Esophagus muscularis mucosa (tissue), 4 donors: ENCODE data around the gene PARD3B. TPM values are rescaled to one million over a fixed set of nuclear protein-coding genes. Genes with fewer than 3 reads are reported as not detected.
A peak's percentile ranks its signal among the peaks of the same experiment; 100 is the strongest.

Experiments used
- DNase-seq: peaks from one replicate; pipeline ENCODE4 v3.0.0-alpha.2; 2017; ENCODE audit errors: extremely low spot score
- H3K27ac ChIP-seq, 4 donors: fragments of 200-600 bp; sonication (generic); replicated peaks in 1 of 4; 1 replicate in 3 of 4; 2 replicates in 1 of 4; pipeline ENCODE4 v1.5.1; 2016 to 2019; ENCODE audit warnings: mild to moderate bottlenecking in 1 of 4
- H3K27me3 ChIP-seq, 4 donors: fragments of 200-600 bp; sonication (generic); one replicate each; pipeline versions ENCODE4 v1.5.1 to v1.6.0; 2016 to 2019
- H3K36me3 ChIP-seq, 4 donors: fragments of 200-600 bp; sonication (generic); one replicate each; pipeline ENCODE4 v1.5.1; 2016 to 2019
- H3K4me1 ChIP-seq, 4 donors: fragments of 200-600 bp; sonication (generic); one replicate each; pipeline ENCODE4 v1.5.1; 2016 to 2019
- H3K4me3 ChIP-seq, 4 donors: fragments of 200-600 bp; sonication (generic); 1 replicate in 2 of 4; 2 replicates in 2 of 4; pipeline ENCODE4 v1.5.1; 2016 to 2019; ENCODE audit warnings: mild to moderate bottlenecking in 4 of 4, moderate library complexity in 1 of 4
- H3K9me3 ChIP-seq, 4 donors: fragments of 200-600 bp; sonication (generic); 1 replicate in 3 of 4; 2 replicates in 1 of 4; pipeline ENCODE4 v1.5.1; 2016 to 2019
- CTCF ChIP-seq, 3 experiments: fragments of 200-600 bp in 2 of 3; fragments of 450-650 bp in 1 of 3; sonication (generic) in 2 of 3; IDR thresholded peaks; one replicate each; pipeline ENCODE4 v1.5.1; 2017 to 2019; ENCODE audit warnings: antibody characterized with exemption in 3 of 3, mild to moderate bottlenecking in 2 of 3, moderate library complexity in 1 of 3
- EP300 ChIP-seq: sonication (generic); formaldehyde crosslinking; IDR thresholded peaks from one replicate; pipeline ENCODE4 v1.6.1; 2017; ENCODE audit warnings: antibody characterized with exemption
- POLR2A ChIP-seq: fragments of 450-650 bp; IDR thresholded peaks from one replicate; pipeline ENCODE4 v1.6.1; 2017; ENCODE audit warnings: antibody characterized with exemption, moderate library complexity, mild to moderate bottlenecking, low read depth
- POLR2AphosphoS5 ChIP-seq, 2 donors: sonication (generic); formaldehyde crosslinking; IDR thresholded peaks; one replicate each; pipeline ENCODE4 v1.6.1; 2017; ENCODE audit warnings: antibody characterized with exemption in 2 of 2
- WGBS: methylation state at CpG from one replicate; pipeline ENCODE4 v1.1.5; 2018; 5-methylcytosine and 5-hydroxymethylcytosine counted together
- intact Hi-C: fragments of 100-400 bp; cut with DNase I; formaldehyde crosslinking; loops from one replicate; pipeline ENCODE4 v1.15.1; 2023
- total RNA-seq, 4 donors: library from RNA; depleted of rRNA; stranded (reverse); fragments of >200 nt; gene quantifications; one replicate each; pipeline versions ENCODE4 v1.1.0 to v1.2.1, GENCODE V29; 2016

PARD3B gene
- 10 to 100 TPM; 24.2 to 40.8 (median 32.5) TPM for total RNA-seq

GRCh38 chr2:204544961-204545860 is at the start of gene PARD3B:
TSS of gene PARD3B (plus strand) at chr2:204545475. CDS start at chr2:204546000, 525 bp downstream.
- WGBS, result 1% methylated on average over 18 of the region's 82 CpGs
- H3K36me3 ChIP-seq, result no peaks in the 10 kb centered on the region
- H3K27ac ChIP-seq, result peak within 1 kb of the TSS; percentile 89 to 92 (median 90)
- TF ChIP-seq CTCF (IDR thresholded peaks at IDR 0.05), result no peak
- TF ChIP-seq POLR2AphosphoS5 (IDR thresholded peaks at IDR 0.05), result peak in 1 of 2 donors; percentile 33
- H3K27me3 ChIP-seq, result no peaks in the 10 kb centered on the region
- no peak for DNase-seq
- H3K9me3 ChIP-seq, result no peaks in the 10 kb centered on the region
- H3K4me3 ChIP-seq, result peak within 1 kb of the TSS; percentile 86 to 97 (median 93)
- intact Hi-C loops, result loop anchor here (2.0 kb wide), 1 partner anchor 148 kb away; no protein-coding TSS in a partner anchor
- H3K4me1 ChIP-seq, result peaks cover 7 to 44% (median 43%) of the 10 kb centered on the region in 4 donors

GRCh38 chr2:204496779-204497178 is 48.5 kb upstream of the PARD3B start:
- no peaks in the 10 kb centered on the region for H3K27me3 ChIP-seq
- H3K4me1 ChIP-seq, result no peaks in the 10 kb centered on the region
- intact Hi-C loops, result no loop called here
- TF ChIP-seq EP300 (no peak), POLR2A (no peak), POLR2AphosphoS5 (IDR thresholded peaks at IDR 0.05) (no peak), CTCF (IDR thresholded peaks at IDR 0.05) (no peak)
- WGBS, result 100% methylated on average over 4 of the region's 4 CpGs
- H3K4me3 ChIP-seq, result no peak overlapping the region
- H3K36me3 ChIP-seq, result no peaks in the 10 kb centered on the region
- DNase-seq, result no peak
- H3K9me3 ChIP-seq, result no peaks in the 10 kb centered on the region
- no peak overlapping the region for H3K27ac ChIP-seq

- no peaks in the 10 kb centered on the region for H3K9me3 ChIP-seq
- DNase-seq, result no peak
- no peaks in the 10 kb centered on the region for H3K4me1 ChIP-seq
- TF ChIP-seq EP300 (no peak), POLR2AphosphoS5 (IDR thresholded peaks at IDR 0.05) (no peak), POLR2A (no peak), CTCF (IDR thresholded peaks at IDR 0.05) (no peak)
- no peak overlapping the region for H3K27ac ChIP-seq
- no peak overlapping the region for H3K4me3 ChIP-seq
- intact Hi-C loops, result no loop called here
- 95% methylated on average over 1 of the region's 1 CpG for WGBS
- H3K36me3 ChIP-seq, result no peaks in the 10 kb centered on the region
- H3K27me3 ChIP-seq, result no peaks in the 10 kb centered on the region
Observed at GRCh38 chr2:204497855-204498254, 47.4 kb upstream of the PARD3B start.

GRCh38 chr2:204498291-204498690 is 47.0 kb upstream of the PARD3B start:
- H3K27ac ChIP-seq, result no peak overlapping the region
- H3K4me3 ChIP-seq, result no peak overlapping the region
- H3K4me1 ChIP-seq, result no peaks in the 10 kb centered on the region
- H3K27me3 ChIP-seq, result no peaks in the 10 kb centered on the region
- no peaks in the 10 kb centered on the region for H3K36me3 ChIP-seq
- no peak for DNase-seq
- 98% methylated on average over 3 of the region's 3 CpGs for WGBS
- no peaks in the 10 kb centered on the region for H3K9me3 ChIP-seq
- no peak for TF ChIP-seq EP300
- TF ChIP-seq POLR2AphosphoS5 (IDR thresholded peaks at IDR 0.05), result no peak
- TF ChIP-seq POLR2A, result no peak
- TF ChIP-seq CTCF (IDR thresholded peaks at IDR 0.05), result no peak
- intact Hi-C loops, result no loop called here
